NCI-H1930 (cell line): ENCODE measurements around the gene WFS1.

Source experiments
- DNase-seq, 2 experiments: peaks; one replicate each; lab custom pipeline; 2025; lab: John Stamatoyannopoulos, UW

Gene WFS1

GRCh38 chr4:6338951-6339817 is 69.5 kb downstream of the WFS1 start:
- no peak for DNase-seq

DNA sequence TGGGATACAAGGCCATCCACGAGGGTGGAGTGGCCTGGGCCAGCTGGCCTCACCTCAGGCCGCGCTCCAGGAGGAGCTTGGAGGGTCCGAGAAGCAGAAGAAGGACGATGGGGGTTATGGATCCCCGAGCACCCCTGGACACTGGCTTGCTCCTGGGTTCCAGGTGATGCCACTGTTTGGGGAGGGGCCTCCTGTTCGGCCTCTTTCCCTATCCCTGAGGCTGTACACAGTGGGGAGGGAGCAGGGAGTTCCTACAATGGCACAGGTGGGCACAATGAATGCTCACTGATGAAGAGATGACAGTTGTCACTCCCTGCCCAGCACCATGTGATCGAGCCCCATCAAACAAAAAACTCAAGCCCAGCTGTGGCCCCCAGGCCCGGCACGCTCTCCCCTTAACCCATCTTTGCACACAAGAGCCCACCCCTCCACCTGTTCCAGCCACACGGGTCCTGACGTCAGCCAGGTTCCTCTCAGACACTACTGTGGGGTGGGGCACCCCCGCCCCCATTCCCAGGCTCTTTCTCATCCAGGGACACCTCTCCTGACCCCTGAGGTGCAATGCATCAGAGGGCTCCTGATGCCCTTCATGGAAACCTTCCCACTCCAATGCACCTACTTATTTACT is 70.3 kb downstream of the WFS1 start:
- no peak for DNase-seq

DNA sequence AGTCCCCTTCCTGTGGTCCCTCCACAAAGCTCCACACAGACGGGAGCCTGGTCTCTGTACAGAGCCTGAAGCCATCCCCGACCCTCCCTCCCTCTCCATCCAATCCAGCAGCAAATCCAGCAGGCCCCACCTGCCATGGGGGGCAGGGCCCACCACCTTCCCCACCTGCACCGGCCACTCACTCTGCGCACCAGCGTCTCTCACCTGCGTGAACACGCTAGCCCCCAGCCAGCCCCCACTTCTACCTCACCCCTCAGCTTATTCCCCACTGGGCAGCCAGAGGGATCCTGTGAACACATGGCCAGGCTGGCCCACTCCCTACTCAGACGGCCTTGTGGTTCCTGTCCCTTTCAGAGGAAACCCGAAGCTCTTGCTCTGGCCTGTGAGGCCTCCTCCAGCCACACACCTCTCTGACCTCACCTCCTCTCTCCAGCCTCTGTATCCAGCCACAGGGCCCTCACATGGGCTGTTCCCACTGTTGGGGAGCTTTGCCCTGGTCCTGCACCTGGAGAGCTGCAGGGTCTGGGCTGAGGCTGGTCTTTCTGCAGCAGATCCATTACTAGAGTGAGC is 70.9 kb downstream of the WFS1 start:
- DNase-seq = no peak

GRCh38 chr4:6341696-6342095 is 72.0 kb downstream of the WFS1 start:
- no peak for DNase-seq

DNA sequence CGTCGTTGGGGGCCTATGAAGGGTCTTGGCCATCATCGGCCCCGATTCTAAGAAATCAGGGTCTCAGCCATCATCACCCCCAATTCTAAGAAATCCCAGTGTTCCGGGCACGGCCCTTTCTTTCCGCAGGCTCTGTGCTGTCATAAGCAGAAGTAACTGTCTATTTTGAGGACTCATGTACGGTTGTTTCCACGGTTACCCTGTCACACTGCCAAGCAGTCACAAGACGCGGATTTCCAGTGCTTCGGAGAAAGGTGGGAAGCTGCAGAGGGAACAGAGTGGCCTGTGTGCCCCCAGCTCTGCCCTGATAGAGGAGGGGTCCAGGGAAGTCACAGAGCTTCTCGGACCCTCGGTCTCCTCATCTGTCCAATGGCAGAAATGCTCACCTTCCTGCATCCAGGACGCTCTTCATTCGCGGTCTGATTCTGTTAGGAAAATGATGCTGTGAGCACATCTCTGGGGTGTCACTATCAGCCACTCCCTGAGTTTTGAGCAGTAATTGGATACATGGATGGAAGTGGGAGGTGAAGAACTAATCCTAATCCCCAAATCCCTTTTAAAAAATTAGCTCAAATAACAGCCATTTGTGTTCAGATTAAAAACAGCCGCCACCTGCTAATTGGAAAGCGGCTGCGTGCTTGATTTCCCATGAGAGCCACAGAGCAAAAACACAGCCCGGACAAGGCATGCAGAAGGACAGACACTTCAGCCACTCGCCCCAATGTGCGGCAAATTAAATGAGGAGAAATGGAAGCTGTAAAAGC is 73.1 kb downstream of the WFS1 start:
- no peak for DNase-seq

DNA sequence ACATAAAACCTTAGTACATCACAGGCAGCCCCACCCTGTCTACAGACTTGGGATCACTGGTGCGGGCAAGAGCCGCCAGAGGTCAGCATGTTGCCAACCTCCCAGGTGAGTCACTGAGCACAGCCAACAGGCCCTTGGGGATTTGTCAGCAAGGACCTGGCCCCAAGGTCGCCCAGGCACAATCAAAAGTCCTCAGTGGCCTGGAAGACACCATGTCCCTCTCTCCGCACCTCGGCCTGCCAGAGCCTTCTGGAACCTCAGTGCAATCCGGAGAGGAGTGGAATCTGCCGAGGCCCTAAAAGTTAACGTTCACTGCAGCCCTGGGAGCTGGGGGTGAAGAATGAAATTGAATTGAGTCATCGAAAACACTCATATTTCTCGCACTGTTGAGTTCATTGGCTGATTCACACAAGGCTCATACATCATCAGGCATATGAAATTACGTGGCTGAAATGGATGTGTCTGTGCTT is 74.3 kb downstream of the WFS1 start:
- DNase-seq = no peak

DNA sequence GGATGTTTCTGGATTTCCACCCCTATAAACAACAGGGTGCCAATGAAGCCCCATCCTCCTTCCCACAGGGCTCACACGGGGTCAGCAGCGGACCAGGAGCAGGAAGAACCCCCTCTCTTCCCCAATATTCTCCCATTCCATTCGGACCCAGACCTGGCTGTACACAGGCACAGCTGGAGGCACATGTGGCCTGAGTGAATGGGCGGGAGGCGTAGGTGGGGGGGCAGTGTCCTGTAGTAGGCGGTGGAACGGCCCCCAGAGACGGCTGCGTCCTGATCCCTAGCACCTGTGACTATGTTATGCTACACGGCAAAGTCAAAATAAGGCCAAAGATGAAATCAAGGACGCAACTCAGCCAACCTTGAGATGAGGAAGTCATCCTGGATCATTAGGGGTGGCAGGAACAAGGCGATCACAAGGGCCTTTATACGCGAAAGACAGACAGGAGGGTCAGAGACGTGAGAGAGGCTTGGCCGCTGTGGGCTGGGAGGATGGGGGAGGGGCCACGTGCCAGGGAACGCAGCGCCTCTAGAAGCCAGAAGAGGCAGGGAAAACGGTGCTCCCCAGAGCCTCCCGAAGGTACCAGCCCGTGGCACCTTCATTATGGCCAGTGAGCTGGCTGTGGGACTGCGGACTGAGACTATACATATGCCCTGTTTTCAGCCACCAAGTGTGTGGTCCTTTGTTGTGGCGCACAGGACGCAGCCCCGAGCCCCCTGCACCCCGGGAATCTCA is 75.6 kb downstream of the WFS1 start:
- DNase-seq = no peak

DNA sequence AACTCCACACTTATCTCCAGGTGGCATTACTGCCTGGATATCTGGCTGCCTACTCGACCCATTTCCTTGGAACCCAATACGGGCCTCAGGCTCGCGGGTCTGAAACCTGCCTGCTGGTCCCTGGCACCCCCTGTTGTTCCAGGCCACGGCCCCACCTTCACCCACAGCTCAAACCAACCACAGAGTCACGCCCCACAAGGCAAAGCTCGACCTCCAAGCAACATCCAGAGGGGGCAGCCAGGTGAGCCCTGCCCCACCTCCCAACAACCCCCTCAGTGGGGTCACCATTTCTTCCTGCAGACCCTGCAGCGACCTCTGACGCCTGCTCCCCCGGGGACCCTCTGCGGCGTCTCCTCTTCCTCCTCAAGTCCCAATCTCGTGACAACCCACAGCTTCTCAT is 76.2 kb downstream of the WFS1 start:
- no peak for DNase-seq

DNA sequence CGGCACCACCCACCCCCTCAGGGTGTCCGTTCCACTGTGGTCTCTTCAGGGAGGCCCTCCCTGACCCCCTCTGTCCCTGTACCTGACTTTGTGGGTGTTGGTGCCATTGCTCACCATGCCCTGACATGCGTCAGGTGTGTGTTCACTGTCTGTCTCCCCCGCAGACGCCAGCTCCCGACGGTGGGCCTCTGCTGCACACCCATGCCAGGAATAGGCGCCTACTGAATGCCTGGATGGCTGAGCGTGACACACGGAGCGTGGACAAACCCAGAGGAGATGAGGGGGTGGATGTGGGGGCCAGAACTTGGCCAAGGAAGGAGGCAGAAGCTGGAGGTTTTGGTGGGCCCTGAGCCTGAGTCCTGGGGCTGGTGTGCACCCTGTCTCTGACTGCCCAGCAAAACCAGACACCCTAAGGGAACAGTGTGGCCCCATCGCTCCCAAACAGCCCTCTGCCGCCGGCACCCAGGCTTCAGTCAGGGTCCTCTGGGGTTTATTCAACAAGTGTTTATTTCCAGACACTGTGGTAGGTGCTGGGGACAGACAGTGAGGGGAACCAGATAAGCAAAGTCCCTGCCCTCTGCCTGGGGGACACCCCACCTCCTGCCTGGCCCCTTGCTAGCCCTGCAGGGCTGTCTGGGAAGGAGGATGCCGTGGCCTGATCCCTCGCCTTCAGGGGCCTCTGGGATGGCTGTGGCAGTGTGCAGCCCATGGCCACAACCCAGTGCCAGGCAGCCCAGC is 76.9 kb downstream of the WFS1 start:
- no peak for DNase-seq

DNA sequence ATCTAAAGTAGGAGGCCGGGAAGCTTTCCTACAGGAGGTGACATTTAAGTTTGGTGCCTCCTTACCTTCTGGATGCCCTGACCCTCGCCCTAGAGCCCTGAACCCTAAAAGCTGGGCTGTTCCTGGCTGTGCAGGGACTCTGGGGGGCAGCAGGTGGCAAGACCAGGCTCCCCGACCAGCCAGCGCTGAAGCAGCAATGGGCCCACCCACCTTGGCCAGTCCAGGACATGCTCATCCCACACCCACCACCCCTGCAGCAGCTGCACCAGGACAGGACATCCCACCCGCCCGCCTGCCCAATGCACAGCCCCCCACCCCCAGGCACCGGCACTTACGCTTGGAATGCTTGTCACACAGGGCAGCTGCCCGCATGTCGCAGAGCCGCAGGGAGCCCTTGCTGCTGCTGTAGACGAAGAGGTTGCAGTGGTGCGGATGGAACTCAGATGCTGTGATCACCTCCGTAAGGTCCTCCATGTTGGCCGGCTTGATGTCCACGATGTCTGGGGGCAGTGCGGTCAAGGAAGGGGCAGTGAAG is 77.9 kb downstream of the WFS1 start:
- no peak for DNase-seq

- DNase-seq = no peak
Measured at GRCh38 chr4:6348408-6348807, 78.8 kb downstream of the WFS1 start.

GRCh38 chr4:6349896-6350603 is 80.4 kb downstream of the WFS1 start:
- no peak for DNase-seq

DNA sequence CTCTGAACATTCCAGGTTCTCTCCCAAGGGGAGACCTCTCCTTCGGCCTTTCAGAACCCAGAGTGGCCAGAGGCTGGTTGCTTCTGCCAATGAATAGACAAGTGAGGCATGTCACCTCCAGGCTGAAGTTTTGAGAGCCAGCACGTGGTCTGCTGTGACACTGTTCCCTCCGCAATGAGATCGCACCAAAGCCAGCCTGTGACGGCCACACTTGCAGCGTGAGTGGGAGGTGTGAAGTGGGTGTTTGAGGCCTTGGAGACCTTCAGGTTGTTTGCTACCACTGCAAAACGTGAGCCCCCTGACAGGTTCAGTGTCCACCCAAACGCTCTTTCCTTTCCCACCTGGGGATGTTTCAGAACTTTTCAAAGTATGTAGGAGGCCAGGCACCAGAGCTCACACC is 81.0 kb downstream of the WFS1 start:
- no peak for DNase-seq

DNA sequence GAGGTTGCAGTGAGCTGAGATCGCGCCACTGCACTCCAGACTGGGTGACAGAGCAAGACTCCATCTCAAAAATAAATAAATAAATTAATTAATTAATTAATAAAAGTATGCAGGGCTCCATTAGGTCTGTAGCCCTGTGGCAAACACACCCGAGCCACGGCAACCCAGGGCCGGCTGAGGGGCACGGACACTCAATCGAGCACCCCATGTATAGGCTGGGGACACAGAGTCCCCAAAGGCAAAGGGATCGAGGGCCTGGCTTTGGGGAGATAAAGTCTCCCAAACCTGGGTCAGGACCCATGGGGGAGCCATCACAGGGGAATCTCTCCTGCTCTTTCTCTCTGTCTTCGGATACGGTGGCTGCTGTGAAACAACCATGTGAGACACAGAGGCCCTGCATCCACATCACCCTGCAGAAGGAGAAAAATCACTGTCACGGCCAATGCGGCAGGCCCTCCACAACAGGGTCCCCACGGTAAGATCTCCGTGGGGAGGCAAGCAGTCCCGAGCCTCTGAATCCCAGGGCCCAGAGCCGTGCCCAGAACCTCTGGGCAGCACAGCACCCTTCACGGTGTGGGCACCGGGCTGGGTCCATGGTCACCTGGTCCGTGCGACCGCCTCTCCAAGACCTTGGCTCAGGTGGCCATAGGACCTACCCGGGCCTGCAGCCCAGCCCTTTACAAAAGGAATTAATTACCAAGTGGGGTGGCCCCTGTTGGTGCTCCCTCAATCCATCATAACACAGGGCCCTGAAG is 81.8 kb downstream of the WFS1 start:
- DNase-seq = no peak

DNA sequence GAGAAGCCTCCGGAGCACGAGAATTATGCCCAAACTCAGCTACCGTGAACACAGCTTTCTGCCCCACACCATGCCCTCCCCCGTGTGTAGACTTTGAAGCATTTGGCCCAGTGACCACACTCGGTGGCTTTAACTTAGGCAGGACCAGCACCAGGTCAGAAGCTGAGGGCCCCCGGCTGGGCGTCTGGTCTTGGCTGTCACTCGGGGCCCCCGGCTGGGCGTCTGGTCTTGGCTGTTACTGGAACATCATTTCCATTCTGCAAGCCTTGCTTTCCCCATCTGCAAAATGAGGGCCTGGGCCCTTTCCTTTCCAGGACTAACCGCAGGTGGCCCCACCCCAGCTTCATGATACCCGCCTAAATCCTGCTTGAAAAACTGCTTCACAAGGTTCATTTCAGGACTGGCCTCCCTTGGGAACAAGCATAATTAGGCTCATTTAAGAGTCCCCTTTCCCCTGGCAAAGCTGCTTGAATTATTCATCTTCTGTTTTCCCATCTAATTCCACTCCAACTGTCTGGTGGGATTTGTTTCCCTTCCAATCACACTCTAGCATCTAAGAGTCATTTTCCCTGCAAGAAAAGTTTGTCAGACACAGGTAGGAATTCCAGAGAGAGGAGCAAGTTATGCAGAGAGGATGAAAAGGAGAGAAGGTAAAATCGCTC is 82.5 kb downstream of the WFS1 start:
- no peak for DNase-seq
